Stimulated activated CD4-positive, alpha-beta T cell treated with anti-CD3 and anti-CD28 coated beads, Interleukin-12 subunit alpha, Interleukin-12 subunit beta, amount 100 ng/mL, for 4 hours (primary cell): ENCODE results near the gene CD22.

Experiments
- DNase-seq: peaks from one replicate; pipeline ENCODE4 v3.0.0-alpha.2; 2020

Gene CD22

DNA sequence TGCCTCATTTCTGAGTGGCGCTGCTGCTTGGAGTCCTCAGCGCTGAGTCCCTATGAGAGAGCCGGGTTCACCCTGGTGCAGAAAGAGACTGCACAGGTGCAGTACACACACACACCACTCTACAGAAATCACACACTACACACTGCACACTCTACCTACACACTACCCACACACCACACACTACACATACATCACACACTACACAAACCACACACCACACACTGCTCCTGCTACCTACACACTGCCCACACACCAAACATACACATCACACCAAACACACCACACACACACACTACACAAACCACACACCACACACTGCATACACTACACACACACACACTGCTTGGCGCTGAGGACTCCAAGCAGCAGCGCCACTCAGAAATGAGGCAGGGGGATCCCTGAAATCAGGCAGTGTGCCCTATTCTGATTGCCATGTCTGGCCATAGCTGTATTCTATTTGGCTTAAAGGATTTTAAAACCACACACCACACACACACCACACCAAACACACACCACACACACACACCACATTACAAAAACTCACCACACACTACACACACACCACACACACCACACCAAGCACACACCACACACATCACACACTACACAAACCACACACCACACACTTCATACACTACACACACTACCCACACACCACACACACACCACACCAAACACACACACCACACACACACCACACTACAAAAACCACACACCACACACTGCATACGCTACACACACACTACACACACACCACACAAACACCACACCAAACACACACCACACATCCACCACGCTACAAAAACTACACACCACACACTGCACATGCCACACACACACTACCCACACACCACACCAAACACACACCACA is 32.1 kb upstream of the CD22 start:
- DNase-seq, result no peak

- DNase-seq, result no peak
Observed at GRCh38 chr19:35297515-35297848, 31.5 kb upstream of the CD22 start.

DNA sequence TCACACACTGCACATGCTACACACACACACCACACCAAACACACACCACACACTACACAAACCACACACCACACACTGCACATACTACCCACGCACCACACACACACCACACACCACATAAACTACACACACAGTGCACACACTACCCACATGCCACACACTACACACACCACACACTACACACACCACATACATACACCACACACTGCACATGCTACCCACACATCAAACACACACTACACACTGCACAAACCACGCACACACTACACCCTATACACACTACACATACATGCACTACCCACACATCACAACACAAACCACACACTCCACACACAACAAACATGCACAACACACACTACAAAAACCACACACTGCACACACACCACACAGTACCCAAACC is 31.1 kb upstream of the CD22 start:
- no peak for DNase-seq

- no peak for DNase-seq
Observed at GRCh38 chr19:35298561-35298972, 30.4 kb upstream of the CD22 start.

DNA sequence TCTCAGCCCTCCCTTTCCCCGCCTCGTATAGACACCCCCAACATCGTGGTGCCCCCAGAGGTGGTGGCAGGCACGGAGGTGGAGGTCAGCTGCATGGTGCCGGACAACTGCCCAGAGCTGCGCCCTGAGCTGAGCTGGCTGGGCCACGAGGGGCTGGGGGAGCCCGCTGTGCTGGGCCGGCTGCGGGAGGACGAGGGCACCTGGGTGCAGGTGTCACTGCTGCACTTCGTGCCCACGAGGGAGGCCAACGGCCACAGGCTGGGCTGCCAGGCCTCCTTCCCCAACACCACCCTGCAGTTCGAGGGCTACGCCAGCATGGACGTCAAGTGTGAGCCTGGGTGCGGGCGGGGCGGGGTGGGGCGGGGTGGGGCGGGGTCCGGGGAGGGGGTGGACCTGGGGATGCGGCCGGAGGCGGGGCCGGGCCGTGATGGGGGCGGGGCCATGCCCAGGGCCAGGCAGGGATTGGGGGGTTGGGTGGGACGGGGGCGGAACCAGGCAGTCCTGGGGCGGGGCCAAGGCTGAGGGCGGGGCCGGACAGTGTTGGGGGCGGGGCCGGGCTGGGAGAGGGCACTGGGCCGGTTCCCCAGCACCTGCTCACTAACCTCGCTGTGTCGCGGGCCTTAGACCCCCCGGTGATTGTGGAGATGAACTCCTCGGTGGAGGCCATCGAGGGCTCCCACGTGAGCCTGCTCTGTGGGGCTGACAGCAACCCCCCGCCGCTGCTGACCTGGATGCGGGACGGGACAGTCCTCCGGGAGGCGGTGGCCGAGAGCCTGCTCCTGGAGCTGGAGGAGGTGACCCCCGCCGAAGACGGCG is 29.3 kb upstream of the CD22 start:
- no peak for DNase-seq

GRCh38 chr19:35300339-35300649 is 28.7 kb upstream of the CD22 start:
- no peak for DNase-seq

DNA sequence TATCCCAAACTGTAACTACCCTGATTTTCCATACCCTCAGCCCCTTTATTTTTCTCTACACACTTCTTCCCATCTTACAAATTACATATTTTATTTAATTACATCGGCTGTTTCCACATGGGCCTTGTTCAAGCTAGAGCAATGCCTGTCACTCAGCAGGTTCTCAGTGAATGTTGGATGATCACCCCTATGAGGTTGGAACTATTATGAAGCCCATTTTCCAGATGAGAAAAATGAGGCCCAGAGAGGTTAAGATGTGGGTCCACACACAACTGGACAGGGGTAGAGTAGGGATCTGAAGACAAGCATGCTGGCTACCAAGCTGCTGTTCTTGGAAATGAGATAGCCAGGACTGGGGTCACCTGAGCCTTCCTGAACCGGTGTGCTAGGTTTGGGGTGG is 27.0 kb upstream of the CD22 start:
- DNase-seq, result no peak

GRCh38 chr19:35302446-35302845 is 26.5 kb upstream of the CD22 start:
- DNase-seq, result no peak

- DNase-seq, result no peak
Observed at GRCh38 chr19:35303357-35303915, 25.6 kb upstream of the CD22 start.

DNA sequence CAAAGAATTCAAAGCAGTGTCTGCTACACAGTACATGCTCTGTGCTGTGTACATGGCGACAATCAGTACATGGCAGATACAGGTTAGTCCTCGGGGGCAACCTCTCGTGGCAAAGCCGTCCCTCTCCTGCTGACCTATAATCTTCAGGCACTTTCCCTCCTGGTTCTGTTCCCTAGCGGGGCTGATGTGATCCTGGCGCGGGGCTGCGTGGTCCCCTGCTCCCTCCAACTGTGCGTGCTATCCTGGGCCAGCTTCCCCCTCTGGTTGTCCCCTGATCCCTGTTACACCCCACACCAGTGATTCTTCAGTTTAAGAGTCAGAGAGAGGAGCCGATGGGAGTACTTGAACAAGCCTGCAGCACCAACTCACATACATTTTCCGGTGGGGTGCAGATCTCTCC is 25.0 kb upstream of the CD22 start:
- no peak for DNase-seq

DNA sequence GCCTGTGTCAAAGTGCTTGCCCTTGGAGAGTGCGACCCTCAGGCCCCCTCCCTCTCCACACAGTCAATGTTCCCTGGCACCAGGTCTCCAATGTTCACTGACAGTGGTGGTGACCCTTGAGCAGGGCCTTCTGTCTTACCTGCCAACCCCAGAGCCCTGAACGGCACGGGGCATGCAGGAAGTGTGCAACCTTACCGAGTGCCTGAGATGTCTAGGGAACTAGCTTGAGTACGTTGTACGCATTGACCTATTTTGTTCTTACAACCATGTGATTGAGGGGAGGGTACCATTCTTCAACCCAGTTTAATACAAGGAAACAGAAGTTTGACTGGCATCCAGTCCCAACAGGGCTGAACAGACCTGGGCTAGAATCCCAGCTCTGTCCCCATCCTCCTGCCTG is 23.8 kb upstream of the CD22 start:
- no peak for DNase-seq

GRCh38 chr19:35306473-35307246 is 22.3 kb upstream of the CD22 start:
- no peak for DNase-seq

DNA sequence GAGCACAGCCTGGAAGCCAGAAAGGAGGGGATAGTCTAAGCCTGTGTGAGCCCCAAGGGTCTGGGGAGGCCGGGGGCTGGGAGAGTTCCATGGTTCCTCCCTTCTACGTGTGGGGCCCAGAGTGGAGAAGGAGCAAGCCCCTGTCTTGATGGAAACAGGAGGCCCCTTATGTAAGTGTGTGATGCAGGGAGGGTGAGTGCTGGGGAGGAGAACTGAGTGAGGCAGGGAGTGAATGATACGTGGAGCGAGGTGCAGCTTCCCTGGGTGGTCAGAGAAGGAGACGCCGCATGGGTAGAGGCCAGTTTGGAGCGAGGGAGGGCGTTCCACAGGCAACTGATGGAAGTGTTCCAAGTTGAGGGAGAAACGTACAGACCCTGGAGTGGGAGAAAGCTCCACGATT is 21.1 kb upstream of the CD22 start:
- no peak for DNase-seq

GRCh38 chr19:35308910-35309309 is 20.1 kb upstream of the CD22 start:
- DNase-seq, result no peak

GRCh38 chr19:35309481-35310279 is 19.3 kb upstream of the CD22 start:
- no peak for DNase-seq

DNA sequence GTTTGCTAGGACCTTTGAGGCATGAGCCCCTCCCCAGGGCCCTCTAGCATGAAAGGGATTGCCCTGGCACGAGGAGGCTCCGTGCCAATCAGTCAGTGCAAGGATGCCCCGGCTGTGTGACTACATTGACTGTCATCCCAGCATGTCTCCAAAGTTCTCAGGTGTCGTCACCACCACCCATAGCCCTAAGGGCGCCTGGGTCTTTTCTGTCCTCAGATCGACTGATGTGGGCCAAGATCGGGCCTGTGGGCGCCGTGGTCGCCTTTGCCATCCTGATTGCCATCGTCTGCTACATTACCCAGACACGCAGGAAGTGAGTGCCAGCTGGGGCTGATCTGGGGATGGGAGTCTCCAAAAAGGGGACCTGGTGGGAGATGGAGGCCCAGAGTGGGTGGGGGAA is 18.7 kb upstream of the CD22 start:
- no peak for DNase-seq

DNA sequence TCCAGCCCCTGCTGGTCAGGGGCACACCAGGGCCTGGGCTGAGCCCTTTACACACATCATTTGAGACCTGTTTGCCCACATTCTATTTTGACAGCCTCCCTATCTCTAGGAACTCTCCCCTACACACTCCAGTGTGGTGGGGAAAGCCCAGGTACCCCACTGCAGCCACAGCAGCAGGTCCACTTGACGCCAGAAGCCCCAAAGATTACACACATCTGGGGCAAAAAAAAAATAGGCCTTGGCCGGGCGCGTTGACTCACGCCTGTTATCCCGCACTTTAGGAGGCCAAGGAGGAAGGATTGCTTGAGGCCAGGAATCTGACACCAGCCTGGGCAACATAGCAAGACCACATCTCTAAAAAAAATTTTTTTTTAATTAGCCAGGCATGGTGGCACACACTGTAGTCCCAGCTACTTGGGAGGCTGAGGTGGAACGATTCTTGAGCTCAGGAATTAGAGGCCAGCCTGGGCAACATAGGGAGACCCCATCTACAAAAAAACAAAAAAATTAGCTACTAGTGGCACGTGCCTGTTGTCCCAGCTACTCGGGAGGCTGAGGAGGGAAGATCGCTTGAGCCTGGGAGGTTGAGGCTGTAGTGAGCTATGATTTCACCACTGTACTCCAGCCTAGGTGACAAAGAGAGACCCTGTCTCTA is 18.0 kb upstream of the CD22 start:
- no peak for DNase-seq

DNA sequence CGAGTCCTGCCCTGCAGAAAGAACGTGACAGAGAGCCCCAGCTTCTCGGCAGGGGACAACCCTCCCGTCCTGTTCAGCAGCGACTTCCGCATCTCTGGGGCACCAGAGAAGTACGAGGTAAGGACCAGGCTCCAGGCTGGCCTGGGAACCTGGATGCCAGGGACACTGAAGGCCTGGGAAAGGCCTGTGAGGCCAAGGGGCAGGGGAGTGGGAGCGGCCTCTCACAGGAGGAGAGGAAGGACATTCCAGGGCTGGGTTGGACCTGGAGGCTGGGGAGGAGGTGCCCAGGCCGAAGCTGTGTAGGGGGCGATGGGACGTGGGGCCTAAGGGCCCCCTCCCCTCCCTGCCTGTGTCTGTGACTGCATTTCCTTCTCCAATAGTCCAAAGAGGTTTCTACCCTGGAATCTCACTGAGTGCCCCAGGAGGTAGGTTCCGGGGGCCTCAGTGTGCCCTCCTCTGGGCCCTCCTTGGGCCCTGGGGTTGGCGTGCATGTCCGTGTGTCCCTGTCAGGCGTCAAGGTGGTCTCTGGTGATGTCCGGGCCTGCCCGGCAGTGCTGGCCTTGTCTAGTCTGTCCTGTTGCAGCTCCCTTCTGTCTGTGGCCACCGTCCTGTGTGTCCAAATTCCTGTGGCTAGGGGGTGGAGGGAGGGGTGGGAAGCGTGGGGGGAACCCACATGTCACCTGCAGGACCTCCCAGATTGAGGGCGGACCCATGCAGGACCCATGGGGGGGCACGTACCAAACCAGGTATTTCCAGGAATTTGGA is 16.9 kb upstream of the CD22 start:
- DNase-seq, result no peak

- DNase-seq, result no peak
Observed at GRCh38 chr19:35313587-35313986, 15.4 kb upstream of the CD22 start.

GRCh38 chr19:35314031-35314430 is 15.0 kb upstream of the CD22 start:
- DNase-seq, result no peak

GRCh38 chr19:35314858-35315470 is 14.0 kb upstream of the CD22 start:
- no peak for DNase-seq
